Measurements from ENCODE around the gene ALDH16A1.

- TF ChIP-seq CTCF (conservative IDR thresholded peaks at IDR 0.05; ENCODE audit: low read length) (no peak), EZH2phosphoT487 (IDR thresholded peaks at IDR 0.05; ENCODE audit: borderline replicate concordance) (no peak)
Observed at GRCh38 chr19:49451430-49452181, 1.4 kb upstream of the ALDH16A1 start, which contains the start of gene PIH1D1.

All from Loucy (cell line).